Posterior cingulate gyrus (tissue), 11 donors: ENCODE results near the gene RASSF7.

Experiments
- DNase-seq, 10 donors: peaks; one replicate each; pipeline versions ENCODE4 v3.0.0 to v3.0.0-alpha.2; 2020 to 2021; ENCODE audit warnings: mixed read lengths in 3 of 10
- intact Hi-C: fragments of 100-400 bp; cut with DNase I; formaldehyde crosslinking; loops from one replicate; pipeline ENCODE4 v1.15.1; 2023

Gene RASSF7

DNA sequence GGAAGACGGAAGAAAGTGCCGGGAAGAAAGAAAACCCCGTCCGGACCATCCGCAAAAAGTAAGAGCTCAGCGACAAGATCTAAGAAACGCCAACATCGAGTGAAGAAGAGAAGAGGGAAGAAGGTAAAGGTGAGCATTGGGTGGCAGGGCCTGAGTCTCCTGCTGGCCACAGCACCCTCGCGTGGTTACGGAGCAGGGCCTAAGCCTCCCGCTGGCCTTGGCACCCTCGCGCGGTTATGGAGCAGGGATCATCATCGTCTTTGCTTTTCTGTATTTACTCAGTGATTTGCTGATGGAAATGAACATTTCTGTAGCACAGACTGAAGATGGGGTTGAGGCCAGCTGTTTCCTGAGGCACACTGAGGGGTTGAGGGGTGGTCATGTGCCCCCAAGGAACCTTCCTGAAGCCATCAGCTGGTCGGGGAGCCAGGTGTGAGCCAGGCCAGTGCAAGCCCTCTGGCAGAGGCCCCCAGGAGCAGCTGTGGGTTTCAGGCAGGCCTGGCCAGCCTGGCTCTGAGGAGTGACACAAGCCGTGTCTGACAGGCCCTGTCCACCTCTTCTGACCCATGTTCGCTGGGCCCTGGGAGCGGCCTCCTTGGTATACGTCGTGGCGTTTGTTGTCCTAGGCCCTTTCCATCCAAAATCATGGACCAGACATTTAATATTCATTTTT is 40.9 kb downstream of the RASSF7 start:
- intact Hi-C loops, result no loop called here
- DNase-seq, result no peak

DNA sequence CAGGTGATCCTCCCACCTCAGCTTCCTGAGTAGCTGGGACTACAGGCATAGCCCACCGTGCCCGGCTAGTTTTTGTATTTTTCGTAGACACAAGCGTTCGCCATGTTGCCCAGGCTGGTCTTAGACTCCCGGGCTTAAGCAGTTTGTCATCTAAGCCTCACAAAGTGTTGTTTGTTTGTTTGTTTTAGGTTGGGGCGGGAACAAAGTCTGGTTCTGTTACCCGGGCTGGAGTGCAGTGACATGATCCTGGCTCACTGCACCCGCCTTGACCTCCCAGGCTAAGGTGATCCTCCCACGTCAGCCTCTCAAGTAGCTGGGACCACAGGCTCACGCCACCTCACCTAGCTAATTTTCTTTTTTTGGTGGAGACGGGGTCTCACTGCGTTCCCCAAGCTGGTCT is 42.4 kb downstream of the RASSF7 start:
- no peak for DNase-seq
- intact Hi-C loops, result no loop called here

DNA sequence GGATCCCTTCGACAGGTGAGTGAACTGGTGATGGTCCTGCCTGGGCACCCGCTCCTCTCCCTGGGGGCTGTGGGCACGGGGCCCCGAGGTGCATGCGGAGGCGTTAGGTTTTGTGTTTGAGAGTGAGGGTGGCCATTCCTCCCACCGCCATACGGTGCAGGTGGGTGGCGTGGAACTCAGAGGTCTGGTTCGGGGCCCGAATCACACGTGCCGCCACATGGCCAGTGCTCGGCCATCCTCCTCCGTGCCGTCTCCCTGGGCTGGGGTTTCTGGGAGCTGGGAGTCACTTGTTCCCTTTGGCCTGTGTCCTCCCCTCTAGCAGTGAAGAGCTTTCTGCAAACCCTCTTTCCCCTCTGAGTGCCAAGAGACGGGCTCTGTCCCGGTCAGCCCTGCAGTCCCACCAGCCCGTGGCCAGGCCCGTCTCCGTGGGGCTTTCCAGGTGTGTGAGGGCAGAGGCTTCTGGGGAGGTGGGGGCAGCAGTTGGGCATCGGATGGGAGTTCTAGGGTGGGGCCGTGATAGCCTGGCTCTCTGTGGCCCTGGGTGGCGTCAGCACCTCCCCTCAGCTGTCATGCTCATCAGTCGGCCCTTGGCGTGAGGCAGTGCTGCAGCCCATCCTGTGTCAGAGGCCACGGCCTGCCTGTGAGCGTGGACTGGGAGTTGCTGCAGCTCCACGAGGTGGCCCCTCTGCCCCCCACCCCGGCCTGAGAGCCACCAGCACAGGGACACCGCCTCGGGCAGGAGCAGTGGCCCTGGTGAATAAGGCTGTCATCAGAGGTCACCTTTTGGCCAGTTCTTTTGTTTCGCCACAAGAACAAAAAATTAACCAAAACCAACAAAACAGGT is 44.7 kb downstream of the RASSF7 start:
- no peak for DNase-seq
- intact Hi-C loops, result no loop called here

DNA sequence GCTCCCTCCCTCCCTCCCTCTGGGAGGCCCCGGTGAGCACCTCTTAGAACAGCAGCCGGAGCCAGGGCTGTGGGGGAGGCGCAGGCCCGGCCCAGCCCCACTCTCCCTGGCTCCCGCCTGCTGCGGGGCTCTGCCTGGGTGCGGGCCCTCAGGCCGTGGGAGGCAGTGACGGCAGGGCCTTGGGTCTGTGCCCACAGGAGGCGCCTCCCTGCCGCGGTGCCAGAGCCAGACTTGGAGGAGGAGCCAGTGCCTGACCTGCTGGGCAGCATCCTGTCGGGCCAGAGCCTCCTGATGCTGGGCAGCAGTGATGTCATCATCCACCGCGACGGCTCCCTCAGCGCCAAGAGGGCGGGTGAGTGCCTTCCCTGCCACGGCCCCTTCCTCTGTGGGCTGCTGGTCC is 45.5 kb downstream of the RASSF7 start:
- intact Hi-C loops, result no loop called here
- peak in 9 of 10 donors; percentile 18 to 92 (median 45) for DNase-seq

DNA sequence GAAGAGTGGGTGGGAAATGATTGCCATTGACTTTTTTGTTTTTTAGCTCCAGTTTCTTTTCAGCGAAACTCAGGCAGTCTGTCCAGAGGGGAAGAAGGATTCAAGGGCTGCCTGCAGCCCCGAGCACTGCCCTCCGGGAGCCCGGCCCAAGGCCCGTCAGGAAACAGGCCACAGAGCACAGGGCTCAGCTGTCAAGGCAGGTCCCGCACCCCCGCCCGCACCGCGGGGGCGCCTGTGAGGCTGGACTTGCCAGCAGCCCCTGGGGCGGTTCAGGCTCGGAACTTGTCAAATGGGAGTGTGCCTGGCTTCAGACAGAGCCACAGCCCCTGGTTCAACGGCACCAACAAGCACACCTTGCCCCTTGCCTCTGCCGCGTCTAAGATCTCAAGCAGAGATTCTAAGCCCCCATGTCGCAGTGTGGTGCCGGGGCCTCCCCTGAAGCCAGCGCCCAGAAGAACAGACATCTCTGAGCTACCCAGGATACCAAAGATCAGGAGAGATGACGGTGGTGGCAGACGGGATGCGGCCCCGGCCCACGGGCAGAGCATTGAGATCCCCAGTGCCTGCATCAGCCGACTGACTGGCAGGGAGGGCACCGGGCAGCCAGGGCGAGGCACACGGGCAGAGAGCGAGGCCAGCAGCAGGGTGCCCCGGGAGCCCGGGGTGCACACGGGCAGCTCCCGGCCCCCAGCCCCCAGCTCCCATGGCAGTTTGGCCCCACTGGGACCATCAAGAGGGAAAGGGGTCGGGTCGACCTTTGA is 46.4 kb downstream of the RASSF7 start:
- no peak for DNase-seq
- intact Hi-C loops, result no loop called here

DNA sequence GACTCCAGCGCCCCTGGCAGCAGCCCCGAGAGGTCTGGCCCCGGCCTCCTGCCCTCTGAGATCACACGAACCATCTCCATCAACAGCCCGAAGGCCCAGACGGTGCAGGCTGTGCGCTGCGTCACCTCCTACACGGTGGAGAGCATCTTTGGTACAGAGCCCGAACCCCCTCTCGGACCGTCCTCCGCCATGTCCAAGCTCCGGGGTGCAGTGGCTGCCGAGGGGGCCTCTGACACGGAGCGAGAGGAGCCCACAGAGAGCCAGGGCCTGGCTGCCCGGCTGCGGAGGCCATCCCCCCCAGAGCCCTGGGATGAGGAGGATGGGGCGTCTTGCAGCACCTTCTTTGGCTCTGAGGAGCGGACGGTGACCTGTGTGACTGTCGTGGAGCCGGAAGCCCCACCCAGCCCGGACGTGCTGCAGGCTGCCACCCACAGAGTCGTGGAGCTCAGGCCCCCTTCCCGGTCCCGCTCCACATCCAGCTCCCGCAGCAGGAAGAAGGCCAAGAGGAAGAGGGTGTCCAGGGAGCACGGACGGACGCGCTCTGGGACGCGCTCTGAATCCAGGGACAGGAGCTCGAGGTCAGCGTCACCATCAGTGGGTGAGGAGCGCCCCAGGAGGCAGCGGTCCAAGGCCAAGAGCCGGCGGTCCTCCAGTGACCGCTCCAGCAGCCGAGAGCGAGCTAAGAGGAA is 47.3 kb downstream of the RASSF7 start:
- intact Hi-C loops, result no loop called here
- DNase-seq, result no peak

DNA sequence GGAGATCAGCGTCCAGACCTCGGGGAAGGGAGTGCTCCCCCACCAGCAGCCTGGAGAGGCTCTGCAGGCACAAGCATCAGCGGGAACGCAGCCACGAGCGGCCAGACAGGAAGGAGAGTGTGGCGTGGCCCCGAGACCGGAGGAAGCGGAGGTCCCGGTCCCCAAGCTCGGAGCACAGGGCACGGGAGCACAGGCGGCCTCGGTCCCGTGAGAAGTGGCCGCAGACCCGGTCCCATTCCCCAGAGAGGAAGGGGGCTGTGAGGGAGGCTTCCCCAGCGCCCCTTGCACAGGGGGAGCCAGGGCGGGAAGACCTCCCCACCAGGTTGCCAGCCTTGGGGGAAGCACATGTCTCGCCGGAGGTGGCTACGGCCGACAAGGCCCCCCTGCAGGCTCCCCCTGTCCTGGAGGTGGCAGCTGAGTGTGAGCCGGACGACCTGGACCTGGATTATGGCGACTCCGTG is 48.1 kb downstream of the RASSF7 start:
- intact Hi-C loops, result no loop called here
- DNase-seq, result peak in 1 of 10 donors; percentile 72

DNA sequence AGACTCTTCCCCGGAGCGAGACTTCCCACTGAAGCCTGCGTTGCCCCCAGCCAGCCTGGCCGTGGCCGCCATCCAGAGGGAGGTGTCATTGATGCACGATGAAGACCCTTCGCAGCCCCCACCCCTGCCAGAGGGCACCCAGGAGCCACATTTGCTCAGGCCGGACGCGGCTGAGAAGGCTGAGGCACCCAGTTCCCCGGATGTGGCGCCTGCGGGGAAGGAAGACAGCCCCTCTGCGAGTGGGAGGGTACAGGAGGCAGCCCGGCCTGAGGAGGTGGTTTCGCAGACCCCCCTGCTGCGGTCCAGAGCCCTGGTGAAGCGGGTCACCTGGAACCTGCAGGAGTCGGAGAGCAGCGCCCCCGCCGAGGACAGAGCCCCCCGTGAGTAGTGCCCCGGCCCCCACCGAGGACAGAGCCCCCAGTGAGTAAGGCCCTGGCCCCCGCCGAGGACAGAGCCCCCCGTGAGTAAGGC is 48.6 kb downstream of the RASSF7 start:
- intact Hi-C loops, result no loop called here
- peak in 1 of 10 donors; percentile 83 for DNase-seq

DNA sequence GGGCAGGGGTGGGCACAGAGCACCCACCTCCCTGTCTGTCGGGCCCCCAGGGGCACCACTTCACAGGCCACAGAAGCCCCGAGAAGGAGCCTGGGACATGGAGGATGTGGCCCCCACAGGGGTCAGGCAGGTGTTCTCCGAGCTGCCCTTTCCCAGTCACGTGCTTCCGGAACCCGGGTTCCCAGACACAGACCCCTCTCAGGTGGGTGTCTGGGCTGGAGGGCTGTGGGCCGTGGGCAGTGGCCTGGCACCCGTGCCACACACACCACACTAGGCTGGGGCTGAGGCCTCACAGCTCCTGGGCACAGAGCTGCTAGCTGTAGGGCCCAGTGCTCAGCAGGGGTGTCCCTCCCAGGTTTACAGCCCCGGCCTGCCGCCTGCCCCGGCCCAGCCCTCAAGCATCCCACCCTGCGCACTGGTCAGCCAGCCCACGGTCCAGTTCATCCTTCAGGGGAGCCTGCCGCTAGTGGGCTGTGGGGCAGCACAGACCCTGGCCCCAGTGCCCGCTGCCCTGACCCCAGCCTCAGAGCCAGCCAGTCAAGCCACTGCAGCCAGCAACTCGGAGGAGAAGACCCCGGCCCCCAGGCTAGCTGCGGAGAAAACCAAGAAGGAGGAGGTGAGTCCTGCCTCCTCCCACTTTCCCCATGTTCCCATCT is 49.5 kb downstream of the RASSF7 start:
- intact Hi-C loops, result no loop called here

DNA sequence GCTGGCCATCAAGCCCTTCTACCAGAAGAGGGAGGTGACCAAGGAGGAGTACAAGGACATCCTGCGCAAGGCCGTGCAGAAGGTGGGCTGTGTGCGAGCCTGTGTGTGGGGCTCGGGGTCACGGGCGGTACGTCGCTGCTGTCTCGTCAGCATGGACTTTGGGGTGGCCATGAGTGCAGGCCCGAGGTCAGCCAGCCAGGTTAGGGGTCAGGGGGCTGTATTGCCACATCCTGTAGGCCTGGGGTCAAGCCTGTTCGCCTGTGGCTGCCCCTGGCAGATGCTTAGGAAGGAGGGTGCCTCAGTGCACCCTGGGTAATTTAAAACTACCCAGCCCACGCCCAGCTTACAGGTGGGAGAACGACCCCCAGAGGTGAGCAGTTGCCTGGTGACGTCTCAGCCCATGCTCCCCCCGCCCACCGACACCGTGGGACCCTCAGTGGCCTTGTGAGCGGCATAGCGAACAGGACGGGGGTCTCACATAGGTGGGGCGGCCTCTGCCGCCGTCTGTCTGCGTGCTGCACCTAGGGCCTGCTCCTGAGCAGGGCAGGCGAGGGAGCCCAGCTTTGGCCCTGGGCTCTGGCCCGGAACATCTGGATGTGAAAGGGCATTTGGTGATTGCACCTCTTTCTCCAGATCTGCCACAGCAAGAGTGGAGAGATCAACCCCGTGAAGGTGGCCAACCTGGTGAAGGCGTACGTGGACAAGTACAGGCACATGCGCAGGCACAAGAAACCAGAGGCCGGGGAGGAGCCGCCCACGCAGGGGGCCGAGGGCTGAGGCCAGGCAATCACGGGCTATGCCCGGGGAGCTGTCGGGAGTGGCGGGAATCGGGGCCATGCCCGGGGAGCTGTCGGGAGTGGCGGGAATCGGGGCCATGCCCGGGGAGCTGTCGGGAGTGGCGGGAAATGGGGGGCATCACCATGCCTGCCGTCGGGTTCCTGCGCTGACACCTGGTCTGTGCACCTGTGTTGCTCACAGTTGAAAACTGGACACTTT is 50.5 kb downstream of the RASSF7 start:
- peak in 1 of 10 donors; percentile 73 for DNase-seq
- intact Hi-C loops, result no loop called here

More for the DNA sequence above, 49.5 kb downstream of the RASSF7 start:
- no peak for DNase-seq

DNA sequence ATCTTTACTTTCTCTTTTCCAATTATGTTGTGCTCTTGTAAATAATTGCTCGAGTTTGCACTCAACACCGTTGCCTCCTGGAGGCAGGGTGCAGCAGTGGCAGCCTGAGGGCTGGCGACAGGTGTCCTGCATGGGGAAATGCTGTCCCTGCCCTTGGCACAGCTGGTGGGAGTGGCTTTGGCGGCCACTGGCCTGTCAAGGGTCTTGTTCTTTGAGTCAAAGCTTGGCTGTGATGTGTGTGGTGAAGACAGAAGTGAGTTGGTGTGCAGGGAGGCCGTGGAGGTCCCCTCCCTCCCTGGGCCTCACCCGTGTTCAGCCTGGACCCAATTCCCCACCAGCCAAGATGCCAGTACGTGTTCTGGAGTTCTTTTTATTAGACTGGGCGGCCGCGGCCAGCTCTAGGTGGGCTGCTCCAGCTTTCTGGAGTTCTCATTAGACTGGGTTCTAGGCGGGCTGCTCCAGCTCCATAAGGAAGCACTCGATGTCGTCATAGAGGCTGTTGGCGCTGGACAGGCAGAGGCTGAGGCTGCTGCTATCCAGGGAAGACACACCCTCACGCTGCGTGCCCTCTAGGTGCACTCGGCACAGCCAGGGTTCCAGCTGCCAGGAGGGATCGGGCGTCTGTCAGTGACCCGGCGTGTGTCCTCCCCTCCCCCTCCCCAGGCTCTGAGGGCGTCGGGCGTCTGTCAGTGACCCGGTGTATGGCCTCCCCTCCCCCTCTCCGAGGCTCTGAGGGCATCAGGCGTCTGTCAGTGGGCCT is 51.6 kb downstream of the RASSF7 start:
- peak in 1 of 10 donors; percentile 76 for DNase-seq
- intact Hi-C loops, result no loop called here

DNA sequence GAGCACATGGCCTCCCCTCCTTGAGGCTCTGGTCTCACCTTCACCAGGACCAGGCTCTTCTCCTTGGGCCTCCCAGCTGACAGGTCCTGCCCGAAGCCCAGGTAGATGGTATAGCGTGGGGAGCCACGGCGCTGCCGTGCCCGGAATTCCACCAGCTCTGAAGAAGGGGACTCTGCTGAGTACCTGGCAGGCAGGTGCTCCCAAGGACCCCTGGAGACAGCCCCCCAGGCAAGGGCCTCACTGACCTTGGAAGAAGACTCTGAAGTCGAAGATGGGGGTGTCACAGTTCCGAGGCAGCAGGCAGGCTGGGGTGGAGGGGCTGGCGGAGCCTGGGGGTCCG is 52.2 kb downstream of the RASSF7 start:
- intact Hi-C loops, result no loop called here

DNA sequence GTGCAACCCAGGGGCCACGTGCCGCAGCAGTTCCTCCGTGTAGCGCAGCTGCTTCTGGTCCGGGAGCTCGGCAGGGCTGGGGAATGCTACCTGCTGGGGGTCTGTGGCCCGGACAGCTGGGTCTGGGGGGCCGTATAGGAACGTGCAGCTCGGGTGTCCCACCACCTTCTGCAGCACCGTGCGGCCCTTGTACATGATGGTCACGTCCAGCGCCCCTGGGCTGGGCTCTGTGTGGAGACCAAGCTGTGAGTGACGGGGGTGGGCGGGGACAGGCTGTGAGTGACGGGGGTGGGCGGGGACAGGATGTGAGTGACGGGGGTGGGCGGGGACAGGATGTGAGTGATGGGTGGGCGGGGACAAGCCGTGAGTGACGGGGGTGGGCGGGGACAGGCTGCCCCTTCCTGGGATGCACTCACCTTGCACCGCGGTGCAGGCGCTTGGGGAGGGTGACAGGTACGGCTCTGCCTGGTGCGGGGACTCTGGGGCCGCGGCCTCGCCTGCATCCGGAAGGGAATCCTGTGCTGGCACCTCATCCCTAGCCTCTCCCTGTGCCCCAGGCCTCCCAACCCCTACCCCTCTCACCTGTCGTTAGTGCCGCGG is 52.7 kb downstream of the RASSF7 start:
- intact Hi-C loops, result no loop called here
- peak in 3 of 10 donors; percentile 45 to 85 (median 47) for DNase-seq

More for the DNA sequence above, 52.2 kb downstream of the RASSF7 start:
- no peak for DNase-seq
